ENCODE data around the gene SEC24D.

GRCh38 chr4:118757761-118758251, 78.1 kb downstream of the SEC24D start:
- no peak for TF ChIP-seq POLR2A (IDR thresholded peaks at IDR 0.05)
- TF ChIP-seq EP300 (IDR thresholded peaks at IDR 0.05): no peak
